Aortic smooth muscle cell (primary cell): ENCODE measurements around the gene PITPNC1. TPM values are rescaled to one million over a fixed set of nuclear protein-coding genes. Genes with fewer than 3 reads are reported as not detected.

Experiments
- total RNA-seq: library from RNA; depleted of rRNA; stranded (reverse); fragments of >200 nt; gene quantifications from 2 replicates; pipeline ENCODE4 v1.2.3, GENCODE V29; 2014

The PITPNC1 gene
- total RNA-seq = 47.6 and 117 TPM in 2 replicates

GRCh38 chr17:67376737-67377487, at the start of gene PITPNC1:
TSS of gene PITPNC1 (plus strand) at chr17:67377281.

GRCh38 chr17:67366193-67367157, 10.6 kb upstream of the PITPNC1 start, which contains the start of gene PSMD12:
TSS of gene PSMD12 (minus strand) at chr17:67366577. CDS start at chr17:67366519, 58 bp downstream.

GRCh38 chr17:67717624-67718324, 340.7 kb downstream of the PITPNC1 start, which contains the start of gene NOL11:
TSS of gene NOL11 (plus strand) at chr17:67717936. CDS start at chr17:67717948, 12 bp downstream.

Other genes starting within 250 kb of the PITPNC1 start
- 31.2 and 46.6 TPM in 2 replicates for gene HELZ, start 132.1 kb upstream of the PITPNC1 start, total RNA-seq
- 28.1 and 28.7 TPM in 2 replicates for gene PSMD12, start 10.7 kb upstream of the PITPNC1 start, total RNA-seq